ENCODE data around the gene CAB39L.

CAB39L gene

DNA sequence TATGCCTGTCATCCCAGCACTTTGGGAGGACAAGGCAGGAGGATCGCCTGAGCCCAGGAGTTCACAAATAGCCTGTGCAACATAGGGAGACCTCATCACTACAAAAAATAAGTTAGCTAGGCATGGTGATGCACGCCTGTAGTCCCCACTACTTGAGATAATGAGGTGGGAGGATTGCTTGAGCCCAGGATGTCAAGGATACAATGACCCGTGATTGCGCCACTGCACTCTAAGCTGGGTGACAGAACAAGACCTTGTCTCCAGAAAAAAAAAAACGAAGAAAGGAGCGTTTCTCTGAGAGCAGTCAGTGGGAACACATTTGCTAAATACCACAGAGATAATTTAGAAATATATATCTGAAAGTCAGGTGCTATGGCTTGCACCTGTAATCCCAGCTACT is 184.3 kb downstream of the CAB39L start:
- DNase-seq (ENCODE audit: low read depth): no peak
- H3K4me3 ChIP-seq (ENCODE audit: control insufficient read depth, low read depth, low read length): no peak overlapping the region
- TF ChIP-seq, protein P1, sequence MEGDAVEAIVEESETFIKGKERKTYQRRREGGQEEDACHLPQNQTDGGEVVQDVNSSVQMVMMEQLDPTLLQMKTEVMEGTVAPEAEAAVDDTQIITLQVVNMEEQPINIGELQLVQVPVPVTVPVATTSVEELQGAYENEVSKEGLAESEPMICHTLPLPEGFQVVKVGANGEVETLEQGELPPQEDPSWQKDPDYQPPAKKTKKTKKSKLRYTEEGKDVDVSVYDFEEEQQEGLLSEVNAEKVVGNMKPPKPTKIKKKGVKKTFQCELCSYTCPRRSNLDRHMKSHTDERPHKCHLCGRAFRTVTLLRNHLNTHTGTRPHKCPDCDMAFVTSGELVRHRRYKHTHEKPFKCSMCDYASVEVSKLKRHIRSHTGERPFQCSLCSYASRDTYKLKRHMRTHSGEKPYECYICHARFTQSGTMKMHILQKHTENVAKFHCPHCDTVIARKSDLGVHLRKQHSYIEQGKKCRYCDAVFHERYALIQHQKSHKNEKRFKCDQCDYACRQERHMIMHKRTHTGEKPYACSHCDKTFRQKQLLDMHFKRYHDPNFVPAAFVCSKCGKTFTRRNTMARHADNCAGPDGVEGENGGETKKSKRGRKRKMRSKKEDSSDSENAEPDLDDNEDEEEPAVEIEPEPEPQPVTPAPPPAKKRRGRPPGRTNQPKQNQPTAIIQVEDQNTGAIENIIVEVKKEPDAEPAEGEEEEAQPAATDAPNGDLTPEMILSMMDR (conservative IDR thresholded peaks at IDR 0.05; ENCODE audit: control insufficient read depth, insufficient read depth, low read depth, low read length): no peak

Measured in fibroblast of mammary gland (primary cell).